Activated CD8-positive, alpha-beta memory T cell treated with anti-CD3 and anti-CD28 coated beads, Interleukin-2, amount 10 ng/mL, durations not matched to agents 7 days and 5 days (primary cell): ENCODE measurements around the gene OR51A2. TPM values are rescaled to one million over a fixed set of nuclear protein-coding genes. Genes with fewer than 3 reads are reported as not detected.

Experiments
- ATAC-seq: fragments of 150-1000 bp; cut with Tn5 transposase; one replicate; pipeline ENCODE4 v1.10.0; 2021; ENCODE audit warnings: moderate library complexity
- CTCF ChIA-PET: fragments of 350-600 bp; sonication (Branson Sonifier 250); formaldehyde crosslinking; loops from one replicate; lab custom pipeline; 2021; ENCODE audit warnings: antibody characterized with exemption; lab: Charles Lee
- DNase-seq: peaks from one replicate; pipeline ENCODE4 v3.0.0-alpha.2; 2020
- H3K27ac Mint-ChIP-seq: one replicate; pipeline ENCODE4 v1.8.0; 2021; ENCODE audit warnings: mild to moderate bottlenecking, mixed read lengths
- H3K27me3 Mint-ChIP-seq: one replicate; pipeline ENCODE4 v1.8.0; 2021; ENCODE audit warnings: mixed read lengths
- H3K36me3 Mint-ChIP-seq: one replicate; pipeline ENCODE4 v1.8.0; 2021; ENCODE audit warnings: mild to moderate bottlenecking, mixed read lengths
- H3K4me1 Mint-ChIP-seq: one replicate; pipeline ENCODE4 v1.8.0; 2021; ENCODE audit warnings: mixed read lengths
- H3K4me3 Mint-ChIP-seq: one replicate; pipeline ENCODE4 v1.8.0; 2021; ENCODE audit warnings: mild to moderate bottlenecking, moderate library complexity, mixed read lengths
- H3K9me3 Mint-ChIP-seq: one replicate; pipeline ENCODE4 v1.8.0; 2022; ENCODE audit warnings: low read depth, mixed read lengths
- total RNA-seq, 2 experiments: library from RNA; stranded (reverse); gene quantifications; one replicate each; pipeline ENCODE4 v1.2.3, GENCODE V29; 2021

The OR51A2 gene
- total RNA-seq, 2 experiments from 2014 or later: not detected

DNA sequence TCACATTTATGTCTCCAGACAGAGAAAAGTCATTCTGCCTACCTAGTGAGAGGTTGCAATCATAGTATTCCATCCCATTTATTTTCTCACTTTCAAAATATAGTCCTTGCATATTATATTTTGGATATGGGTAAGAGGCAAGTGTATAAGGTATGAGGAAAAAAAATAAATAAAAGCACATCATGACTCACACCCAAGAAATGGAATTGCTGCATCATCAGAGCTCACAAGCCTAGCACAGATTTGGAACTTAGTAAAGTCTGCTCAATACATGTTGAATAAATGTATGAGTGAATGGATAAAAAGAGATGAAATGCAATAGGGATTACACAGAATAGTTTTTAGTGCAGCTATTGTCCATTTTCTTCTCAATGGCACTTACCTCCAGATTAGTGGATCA lies 28.9 kb downstream of the OR51A2 start:
- ATAC-seq (no peak), DNase-seq (no peak)
- Mint-ChIP-seq H3K36me3 (no peaks in the 10 kb centered on the region), H3K27ac (no peak overlapping the region), H3K9me3 (no peaks in the 10 kb centered on the region), H3K4me3 (no peak overlapping the region), H3K4me1 (no peaks in the 10 kb centered on the region), H3K27me3 (no peaks in the 10 kb centered on the region)
- CTCF ChIA-PET: no interaction called here

- Mint-ChIP-seq H3K9me3 (no peaks in the 10 kb centered on the region), H3K36me3 (no peaks in the 10 kb centered on the region), H3K27me3 (no peaks in the 10 kb centered on the region), H3K27ac (no peak within 1 kb of the TSS), H3K4me3 (no peak within 1 kb of the TSS), H3K4me1 (no peaks in the 10 kb centered on the region)
- ATAC-seq (no peak), DNase-seq (no peak)
- CTCF ChIA-PET: no interaction called here
Measured at GRCh38 chr11:4924239-4924638, 31.3 kb downstream of the OR51A2 start, which contains the start of gene OR51G1. Gene OR51G1, minus strand, starts transcription at chr11:4924339. Its CDS starts 0 bp downstream, at chr11:4924339.

DNA sequence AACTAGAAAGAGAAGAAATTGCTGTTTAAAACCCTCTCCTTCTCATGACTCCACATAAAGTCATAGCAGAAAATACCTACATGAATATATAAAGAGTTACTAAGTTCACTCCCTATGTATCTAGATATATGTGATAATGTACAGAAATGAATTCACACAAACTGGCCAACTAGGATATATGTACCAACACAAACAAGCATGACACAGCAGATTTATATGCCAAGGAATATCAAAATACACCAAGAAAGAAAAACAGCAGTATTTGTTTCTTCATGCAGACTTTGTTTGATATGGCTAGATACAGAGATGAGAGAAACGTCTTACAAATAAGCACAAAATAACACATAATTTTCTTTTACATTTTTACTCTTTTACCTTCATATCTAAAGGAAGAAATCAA lies 33.2 kb downstream of the OR51A2 start:
- CTCF ChIA-PET: no interaction called here
- Mint-ChIP-seq H3K27me3 (no peaks in the 10 kb centered on the region), H3K4me1 (no peaks in the 10 kb centered on the region), H3K27ac (no peak overlapping the region), H3K9me3 (no peaks in the 10 kb centered on the region), H3K4me3 (no peak overlapping the region), H3K36me3 (no peaks in the 10 kb centered on the region)
- ATAC-seq (no peak), DNase-seq (no peak)

DNA sequence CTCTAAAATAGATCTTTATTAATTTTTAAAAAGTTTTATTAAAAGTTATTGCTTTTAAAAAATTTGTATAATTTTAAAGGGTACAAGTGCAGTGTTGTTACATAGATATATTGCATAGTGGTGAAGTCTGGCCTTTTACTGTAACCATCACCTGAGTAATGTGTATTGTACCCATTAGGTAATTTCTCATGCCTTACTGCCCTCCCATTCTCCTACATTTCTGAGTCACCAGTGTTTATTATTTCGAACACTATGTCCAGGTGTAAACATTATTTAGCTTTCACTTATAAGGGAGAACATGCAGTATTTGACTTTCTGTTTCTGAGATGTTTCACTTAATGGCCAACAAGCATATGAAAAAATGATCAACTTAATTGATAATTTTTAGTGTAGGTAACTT lies 33.7 kb downstream of the OR51A2 start:
- no peaks in the 10 kb centered on the region for H3K4me1 Mint-ChIP-seq
- DNase-seq (no peak), ATAC-seq (no peak)
- H3K4me3 Mint-ChIP-seq: no peak overlapping the region
- CTCF ChIA-PET: no interaction called here
- no peaks in the 10 kb centered on the region for H3K27me3 Mint-ChIP-seq
- H3K9me3 Mint-ChIP-seq: no peaks in the 10 kb centered on the region
- no peaks in the 10 kb centered on the region for H3K36me3 Mint-ChIP-seq
- H3K27ac Mint-ChIP-seq: no peak overlapping the region

GRCh38 chr11:4919250-4919649 lies 36.3 kb downstream of the OR51A2 start, which contains the start of gene OR51G2:
Gene OR51G2, minus strand, starts transcription at chr11:4919350. Its CDS starts 3,687 bp downstream, at chr11:4915663.
- Mint-ChIP-seq H3K4me3 (no peak within 1 kb of the TSS), H3K36me3 (no peaks in the 10 kb centered on the region)

DNA sequence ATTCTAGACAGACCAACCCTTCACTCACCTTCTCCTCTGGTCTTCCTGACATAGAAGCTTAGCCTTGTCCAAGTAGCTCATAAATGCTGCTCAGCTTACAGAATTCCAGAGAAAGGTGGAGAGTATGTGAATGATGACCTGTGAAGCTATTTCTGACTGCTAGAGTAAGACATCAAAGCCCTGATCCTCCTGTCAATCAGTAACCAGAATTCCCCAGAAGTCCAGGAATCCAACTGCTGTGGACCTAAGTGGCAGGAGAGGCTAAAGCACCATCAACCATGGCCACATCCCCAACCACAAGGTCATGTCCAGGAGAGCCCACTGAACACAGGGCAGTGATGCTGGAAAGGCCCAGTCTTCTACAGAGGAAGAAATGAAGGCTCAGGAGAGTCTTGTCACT lies 38.9 kb downstream of the OR51A2 start:
- CTCF ChIA-PET: no interaction called here
- DNase-seq (no peak), ATAC-seq (no peak)
- no peaks in the 10 kb centered on the region for H3K27me3 Mint-ChIP-seq
- H3K9me3 Mint-ChIP-seq: no peaks in the 10 kb centered on the region
- no peaks in the 10 kb centered on the region for H3K36me3 Mint-ChIP-seq
- H3K27ac Mint-ChIP-seq: no peak overlapping the region
- H3K4me3 Mint-ChIP-seq: no peak overlapping the region
- no peaks in the 10 kb centered on the region for H3K4me1 Mint-ChIP-seq

More at GRCh38 chr11:4919250-4919649, 36.3 kb downstream of the OR51A2 start, which contains the start of gene OR51G2:
- Mint-ChIP-seq H3K27me3 (no peaks in the 10 kb centered on the region), H3K9me3 (no peaks in the 10 kb centered on the region), H3K27ac (no peak within 1 kb of the TSS), H3K4me1 (no peaks in the 10 kb centered on the region)
- CTCF ChIA-PET: no interaction called here
- DNase-seq: no peak
- ATAC-seq: no peak

Other genes with a start within 250 kb of the OR51A2 start
- not detected for gene OR51F1, start 185.8 kb downstream of the OR51A2 start, total RNA-seq
- gene OR52R1, start 151.3 kb downstream of the OR51A2 start, total RNA-seq: not detected
- not detected for gene OR51F2, start 134.4 kb downstream of the OR51A2 start, total RNA-seq
- not detected for gene OR51S1, start 106.5 kb downstream of the OR51A2 start, total RNA-seq
- gene OR51T1, start 73.8 kb downstream of the OR51A2 start, total RNA-seq: not detected
- gene OR51A7, start 51.9 kb downstream of the OR51A2 start, total RNA-seq: not detected
- gene OR51G2, start 36.4 kb downstream of the OR51A2 start, total RNA-seq: not detected
- gene OR51G1, start 31.4 kb downstream of the OR51A2 start, total RNA-seq: not detected
- gene OR51A4, start 8.1 kb downstream of the OR51A2 start, total RNA-seq: not detected
- gene OR51L1, start 39.1 kb upstream of the OR51A2 start, total RNA-seq: not detected
- not detected for gene OR52J3, start 90.8 kb upstream of the OR51A2 start, total RNA-seq
- not detected for gene OR52E2, start 103.9 kb upstream of the OR51A2 start, total RNA-seq
- not detected for gene OR52E1, start 113.9 kb upstream of the OR51A2 start, total RNA-seq
- not detected for gene OR52A5, start 182.6 kb upstream of the OR51A2 start, total RNA-seq
- not detected for gene OR52A1, start 199.0 kb upstream of the OR51A2 start, total RNA-seq
- not detected for gene OR51V1, start 245.0 kb upstream of the OR51A2 start, total RNA-seq